Measurements from ENCODE around the gene IQCM.

Gene IQCM

GRCh38 chr4:149707862-149708261 is 107.8 kb downstream of the IQCM start:
- no peak for TF ChIP-seq CTCF (IDR thresholded peaks at IDR 0.05)
- Histone ChIP-seq H3K4me3 (no peak overlapping the region), H3K27ac (no peak overlapping the region)
- DNase-seq (ENCODE audit: low spot score) = no peak

GRCh38 chr4:149706942-149707341 is 108.7 kb downstream of the IQCM start:
- no peak for DNase-seq (ENCODE audit: low spot score)

GRCh38 chr4:149702414-149703293 is 113.0 kb downstream of the IQCM start:
- no peak for DNase-seq (ENCODE audit: low spot score)
- Histone ChIP-seq H3K27ac (no peak overlapping the region), H3K4me3 (no peak overlapping the region)
- TF ChIP-seq CTCF (IDR thresholded peaks at IDR 0.05) = no peak

More at GRCh38 chr4:149706942-149707341, 108.7 kb downstream of the IQCM start:
- Histone ChIP-seq H3K27ac (no peak overlapping the region), H3K4me3 (no peak overlapping the region)
- TF ChIP-seq CTCF (IDR thresholded peaks at IDR 0.05) = no peak

- Histone ChIP-seq H3K27ac (no peak overlapping the region), H3K4me3 (no peak overlapping the region)
- no peak for DNase-seq (ENCODE audit: low spot score)
- TF ChIP-seq CTCF (IDR thresholded peaks at IDR 0.05) = no peak
Measured at GRCh38 chr4:149701435-149702156, 114.0 kb downstream of the IQCM start.

DNA sequence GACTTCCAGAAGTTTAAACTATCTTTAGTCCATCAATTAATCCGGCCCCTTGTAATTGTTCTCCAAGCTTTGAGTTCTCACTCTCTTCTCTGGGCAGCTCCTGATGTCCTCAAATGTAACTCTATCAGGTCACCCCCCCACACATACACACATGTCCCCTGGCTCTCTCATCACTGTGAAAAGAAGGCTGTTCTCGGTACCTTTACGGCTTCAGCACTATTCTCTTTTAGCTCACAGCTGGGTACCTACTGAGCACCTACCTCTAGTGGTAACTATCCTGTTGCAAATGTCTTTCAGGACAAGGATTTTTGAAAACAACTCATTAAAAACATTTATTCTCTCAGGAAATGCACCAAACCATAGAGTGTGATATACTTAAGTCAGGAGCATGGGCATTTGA is 115.4 kb downstream of the IQCM start:
- TF ChIP-seq CTCF (IDR thresholded peaks at IDR 0.05) = no peak
- H3K4me3 ChIP-seq = no peak overlapping the region

GRCh38 chr4:149699642-149700041 is 116.0 kb downstream of the IQCM start:
- no peak for DNase-seq (ENCODE audit: low spot score)
- Histone ChIP-seq H3K4me3 (no peak overlapping the region), H3K27ac (no peak overlapping the region)
- no peak for TF ChIP-seq CTCF (IDR thresholded peaks at IDR 0.05)

More for the DNA sequence above, 115.4 kb downstream of the IQCM start:
- no peak overlapping the region for H3K27ac ChIP-seq
- no peak for DNase-seq (ENCODE audit: low spot score)
